Activated naive CD4-positive, alpha-beta T cell treated with anti-CD3 and anti-CD28 coated beads for 36 hours (primary cell): Measurements from ENCODE around the gene FXYD6. TPM values are rescaled to one million over a fixed set of nuclear protein-coding genes. Genes with fewer than 3 reads are reported as not detected.
"Not testable (repeated sequence)": the region's sequence is repeated elsewhere in the genome, so short reads cannot be mapped to it uniquely, and the experiment has no call there.

Experiments
- CTCF ChIA-PET: fragments of 350-600 bp; sonication (Branson Sonifier 250); formaldehyde crosslinking; loops from one replicate; lab custom pipeline; 2021; ENCODE audit warnings: antibody characterized with exemption; lab: Charles Lee
- DNase-seq: peaks from one replicate; pipeline ENCODE4 v3.0.0-alpha.2; 2020
- H3K27ac Mint-ChIP-seq: one replicate; pipeline ENCODE4 v1.8.0; 2021; ENCODE audit warnings: mild to moderate bottlenecking, mixed read lengths
- H3K27me3 Mint-ChIP-seq: one replicate; pipeline ENCODE4 v1.8.0; 2021; ENCODE audit warnings: low read depth, mixed read lengths
- H3K36me3 Mint-ChIP-seq: one replicate; pipeline ENCODE4 v1.8.0; 2021; ENCODE audit warnings: low read depth, mixed read lengths
- H3K4me1 Mint-ChIP-seq: one replicate; pipeline ENCODE4 v1.8.0; 2021; ENCODE audit warnings: low read depth, mixed read lengths
- H3K4me3 Mint-ChIP-seq: one replicate; pipeline ENCODE4 v1.8.0; 2021; ENCODE audit warnings: mild to moderate bottlenecking, moderate library complexity, mixed read lengths
- H3K9me3 Mint-ChIP-seq: one replicate; pipeline ENCODE4 v1.8.0; 2021; ENCODE audit warnings: mixed read lengths
- intact Hi-C: fragments of 100-400 bp; cut with micrococcal nuclease; formaldehyde crosslinking; loops from one replicate; pipeline ENCODE4 v1.15.1; 2023
- total RNA-seq, 2 experiments: library from RNA; stranded (reverse); gene quantifications; one replicate each; pipeline ENCODE4 v1.2.3, GENCODE V29; 2021

FXYD6 gene
- total RNA-seq, 2 experiments from 2014 or later, result not detected

DNA sequence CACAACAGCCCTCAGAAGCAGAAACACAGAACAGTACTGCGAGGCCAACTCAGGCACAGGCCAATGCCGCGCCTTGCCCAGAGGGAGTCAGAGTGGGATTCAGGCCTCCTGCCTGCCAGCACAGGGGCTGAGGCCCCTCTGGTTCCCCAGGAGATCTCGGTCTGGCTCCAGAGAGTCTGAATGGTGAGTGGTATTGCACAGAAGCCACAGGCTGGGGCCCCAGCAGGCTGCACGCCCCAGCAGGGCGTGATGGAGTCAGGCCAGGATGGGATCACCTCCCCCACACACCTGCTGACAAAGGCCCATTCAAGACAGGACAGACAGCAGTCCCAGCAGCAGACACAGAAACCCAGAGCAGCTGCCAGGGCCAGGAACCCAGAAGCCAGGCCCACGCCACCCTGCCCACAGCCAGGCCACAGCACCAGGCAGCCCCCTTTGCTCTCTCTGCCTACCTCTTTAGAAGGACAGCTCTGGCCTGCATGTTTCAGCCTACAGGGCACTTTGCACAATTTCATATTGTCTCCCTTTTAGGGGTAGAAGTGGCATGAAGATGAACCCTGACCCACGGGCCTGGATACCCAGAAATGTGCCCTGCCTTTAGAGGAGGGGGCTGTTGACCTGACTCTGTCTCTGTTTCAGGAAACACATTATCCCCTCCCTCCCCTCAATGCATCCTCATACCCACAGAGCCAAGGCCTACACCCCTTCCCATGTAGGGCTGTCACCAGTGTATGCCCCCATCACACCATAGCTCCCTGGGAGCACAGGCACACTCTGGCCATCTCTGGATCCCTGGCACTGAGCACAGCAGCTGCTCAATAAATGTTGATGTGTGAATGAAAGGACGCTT is 6.1 kb downstream of the FXYD6 start:
- H3K27me3 Mint-ChIP-seq, result peaks cover 20% of the 10 kb centered on the region
- no peak overlapping the region for H3K27ac Mint-ChIP-seq
- no peak overlapping the region for H3K4me3 Mint-ChIP-seq
- intact Hi-C loops, result no loop called here
- no peaks in the 10 kb centered on the region for H3K36me3 Mint-ChIP-seq
- CTCF ChIA-PET, result no interaction called here
- H3K9me3 Mint-ChIP-seq, result no peaks in the 10 kb centered on the region
- peaks cover 17% of the 10 kb centered on the region for H3K4me1 Mint-ChIP-seq
- DNase-seq, result no peak

DNA sequence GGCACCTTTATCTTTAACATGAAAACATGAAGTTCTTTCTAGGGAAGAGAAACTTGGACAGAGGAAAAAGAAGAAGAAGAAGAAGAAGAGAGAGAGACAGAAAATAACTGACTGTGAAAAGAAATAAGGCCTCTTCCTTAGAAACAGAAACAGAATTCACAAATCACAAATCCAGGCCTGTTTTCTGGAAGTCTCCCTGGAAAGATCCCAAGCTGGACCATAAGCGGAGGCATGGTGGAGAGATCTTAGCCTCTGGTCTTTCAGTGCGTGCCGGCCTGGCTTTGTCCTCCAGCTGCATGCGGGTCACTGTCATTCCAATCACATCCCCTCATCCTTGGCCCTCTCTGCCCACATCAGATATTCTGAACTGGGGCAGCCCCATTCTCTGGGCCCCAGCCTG is 6.9 kb downstream of the FXYD6 start:
- H3K4me3 Mint-ChIP-seq, result no peak overlapping the region
- DNase-seq, result no peak
- CTCF ChIA-PET, result no interaction called here
- H3K27ac Mint-ChIP-seq, result no peak overlapping the region
- H3K27me3 Mint-ChIP-seq, result peaks cover 15% of the 10 kb centered on the region
- H3K36me3 Mint-ChIP-seq, result no peaks in the 10 kb centered on the region
- peaks cover 12% of the 10 kb centered on the region for H3K4me1 Mint-ChIP-seq
- no peaks in the 10 kb centered on the region for H3K9me3 Mint-ChIP-seq
- intact Hi-C loops, result no loop called here

DNA sequence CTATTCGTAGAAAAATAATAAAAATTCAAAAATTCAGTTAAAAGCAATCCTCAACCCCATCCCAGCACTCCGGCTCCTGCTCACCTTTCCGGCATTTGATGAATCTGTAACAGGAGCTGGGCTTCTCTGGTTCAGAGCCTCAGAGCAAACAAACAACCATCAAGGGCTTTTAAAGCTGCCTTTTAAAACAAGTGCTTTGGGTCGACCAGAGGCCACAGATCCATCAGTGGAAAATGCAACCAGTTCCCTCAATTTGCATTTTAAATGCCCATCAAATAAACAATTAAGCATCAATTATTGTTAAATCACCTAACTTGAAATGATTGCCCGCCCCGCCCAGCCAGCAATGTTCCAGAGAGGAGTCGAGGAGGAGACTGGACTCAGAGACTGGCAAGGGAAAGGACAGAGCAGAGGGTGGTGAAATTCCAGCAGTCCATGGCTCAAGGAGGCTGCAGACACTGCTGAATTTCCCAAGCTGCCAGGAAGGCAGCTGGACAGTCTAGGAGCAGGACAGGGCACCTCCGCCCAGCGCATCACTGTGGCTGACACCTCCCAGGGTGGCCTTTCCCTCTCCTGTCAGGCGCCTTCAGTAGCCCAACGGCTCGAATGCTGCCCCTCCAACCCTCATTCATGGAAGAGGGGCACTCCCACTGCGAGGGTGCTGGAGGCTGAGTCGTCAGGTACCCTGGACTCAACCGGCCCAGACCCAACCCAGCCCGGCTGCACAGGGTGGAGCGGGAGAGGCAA is 7.5 kb downstream of the FXYD6 start:
- CTCF ChIA-PET, result no interaction called here
- no peak overlapping the region for H3K27ac Mint-ChIP-seq
- H3K27me3 Mint-ChIP-seq, result peaks cover 9% of the 10 kb centered on the region
- intact Hi-C loops, result no loop called here
- H3K4me1 Mint-ChIP-seq, result peaks cover 6% of the 10 kb centered on the region
- H3K4me3 Mint-ChIP-seq, result no peak overlapping the region
- no peaks in the 10 kb centered on the region for H3K9me3 Mint-ChIP-seq
- no peaks in the 10 kb centered on the region for H3K36me3 Mint-ChIP-seq
- no peak for DNase-seq

DNA sequence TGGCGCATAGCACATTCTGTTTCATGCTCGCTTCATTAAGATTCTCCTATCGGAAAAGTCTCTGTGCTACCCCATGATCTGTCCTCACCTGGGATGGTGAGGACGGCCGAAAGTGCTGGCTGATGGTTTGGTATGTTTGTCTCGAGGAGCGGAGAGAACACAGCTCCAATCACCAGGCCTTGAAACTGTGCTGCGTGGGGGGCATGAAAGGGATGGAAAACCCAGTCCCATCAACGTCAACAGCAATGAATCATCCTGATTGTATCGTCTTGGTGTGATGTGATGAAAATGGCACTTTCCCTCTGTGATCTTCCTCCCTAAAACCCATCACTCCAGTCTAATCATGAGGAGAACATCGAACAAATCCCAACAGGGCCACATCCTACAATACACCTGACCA is 8.4 kb downstream of the FXYD6 start:
- DNase-seq, result no peak
- Mint-ChIP-seq H3K36me3 (no peaks in the 10 kb centered on the region), H3K9me3 (no peaks in the 10 kb centered on the region), H3K4me1 (peaks cover 2% of the 10 kb centered on the region), H3K4me3 (no peak overlapping the region), H3K27ac (no peak overlapping the region), H3K27me3 (peaks cover 4% of the 10 kb centered on the region)
- intact Hi-C loops, result no loop called here
- CTCF ChIA-PET, result no interaction called here

DNA sequence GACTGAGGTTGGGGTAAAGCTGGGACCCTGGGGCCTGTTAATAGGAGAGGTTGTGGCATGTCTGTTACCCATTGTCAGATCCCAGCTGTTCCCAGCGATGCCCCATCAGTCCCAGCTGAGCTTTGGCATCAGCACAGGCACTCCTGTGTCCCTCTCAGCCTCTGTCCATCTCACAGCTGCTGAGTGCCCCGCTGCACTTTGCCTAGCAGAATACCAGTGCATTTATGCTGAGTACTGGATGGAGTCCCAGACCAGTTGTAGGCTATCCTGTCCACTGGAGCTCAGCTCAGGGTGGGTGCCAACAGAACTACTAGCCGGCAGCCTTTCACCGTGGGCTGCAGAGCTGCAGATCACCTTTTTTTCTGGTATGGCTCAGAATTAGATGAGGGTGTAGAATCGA is 9.9 kb downstream of the FXYD6 start:
- intact Hi-C loops, result no loop called here

DNA sequence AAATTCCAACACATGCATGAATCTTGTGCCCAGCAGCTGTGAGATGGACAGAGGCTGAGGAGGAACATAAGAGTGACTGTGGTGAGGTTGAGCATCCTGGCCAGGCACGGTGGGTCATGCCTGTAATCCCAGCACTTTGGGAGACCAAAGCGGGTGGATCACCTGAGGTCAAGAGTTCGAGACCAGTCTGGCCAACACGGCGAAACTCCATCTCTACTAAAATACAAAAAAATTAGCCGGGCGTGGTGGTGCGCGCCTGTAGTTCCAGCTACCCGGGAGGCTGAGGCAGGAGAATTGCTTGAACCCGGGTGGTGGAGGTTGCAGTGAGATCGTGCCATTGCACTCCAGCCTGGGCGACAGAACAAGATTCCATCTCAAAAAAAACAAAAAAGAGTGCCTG is 10.9 kb downstream of the FXYD6 start:
- H3K27ac Mint-ChIP-seq, H3K4me3 Mint-ChIP-seq, H3K4me1 Mint-ChIP-seq, H3K9me3 Mint-ChIP-seq, H3K36me3 Mint-ChIP-seq, H3K27me3 Mint-ChIP-seq, DNase-seq, intact Hi-C loops: not testable (repeated sequence)
- CTCF ChIA-PET, result interaction anchor here (1.0 to 1.1 kb wide), 2 partner anchors 21 to 72 kb away, joined by 3 read pairs; no protein-coding TSS in a partner anchor

More for the DNA sequence above, 9.9 kb downstream of the FXYD6 start:
- no peak for DNase-seq
- Mint-ChIP-seq H3K4me1 (no peaks in the 10 kb centered on the region), H3K36me3 (no peaks in the 10 kb centered on the region), H3K9me3 (no peaks in the 10 kb centered on the region), H3K4me3 (no peak overlapping the region), H3K27ac (no peak overlapping the region), H3K27me3 (no peaks in the 10 kb centered on the region)
- CTCF ChIA-PET, result interaction anchor here (0.6 to 1.5 kb wide), 4 partner anchors 80 to 441 kb away, joined by 3 to 7 read pairs (median 6); no protein-coding TSS in a partner anchor

DNA sequence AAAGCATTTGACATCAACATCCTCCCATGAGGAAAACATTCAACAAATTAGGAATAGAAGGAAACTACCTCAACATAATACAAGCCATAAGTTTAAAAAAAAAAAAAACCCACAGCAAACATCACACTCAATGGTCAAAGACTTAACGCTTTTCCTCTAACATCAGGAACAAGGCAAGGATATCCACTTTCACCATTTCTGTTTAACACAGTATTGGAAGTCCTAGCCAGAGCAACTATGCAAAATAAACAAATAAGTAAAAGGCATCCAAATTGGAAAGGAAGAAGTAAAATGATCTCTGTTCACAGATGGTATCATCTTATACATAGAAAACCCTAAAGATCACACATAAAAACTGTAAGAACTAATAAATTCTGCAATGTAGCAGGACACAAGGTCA is 13.1 kb downstream of the FXYD6 start:
- intact Hi-C loops, result no loop called here
- CTCF ChIA-PET, result interaction anchor here (1.0 to 3.1 kb wide), 2 partner anchors 20 to 67 kb away, joined by 3 to 9 read pairs; no protein-coding TSS in a partner anchor
- H3K36me3 Mint-ChIP-seq, result no peaks in the 10 kb centered on the region
- H3K4me1 Mint-ChIP-seq, result no peaks in the 10 kb centered on the region
- H3K9me3 Mint-ChIP-seq, result no peaks in the 10 kb centered on the region
- no peaks in the 10 kb centered on the region for H3K27me3 Mint-ChIP-seq
- no peak overlapping the region for H3K4me3 Mint-ChIP-seq
- no peak for DNase-seq
- H3K27ac Mint-ChIP-seq, result no peak overlapping the region

DNA sequence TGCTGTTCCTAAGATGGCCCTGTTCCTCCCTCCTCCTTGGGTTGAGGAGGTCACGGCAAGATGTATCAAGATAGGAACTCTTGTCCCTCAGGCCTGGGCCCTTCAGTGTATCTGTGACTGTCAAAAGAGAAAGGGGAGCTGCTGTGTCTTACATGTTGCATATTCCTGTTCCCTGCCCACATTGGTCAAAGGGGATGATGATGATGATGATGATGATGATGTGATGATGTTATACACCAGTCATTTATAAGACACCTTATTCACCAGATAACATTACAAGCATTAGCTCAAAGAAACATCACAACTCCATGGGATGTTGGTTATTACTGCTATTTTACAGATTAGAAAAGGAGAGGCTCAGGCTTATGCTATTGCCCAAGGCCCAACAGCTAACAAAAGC is 13.7 kb downstream of the FXYD6 start:
- H3K9me3 Mint-ChIP-seq, result no peaks in the 10 kb centered on the region
- H3K4me1 Mint-ChIP-seq, result no peaks in the 10 kb centered on the region
- intact Hi-C loops, result no loop called here

DNA sequence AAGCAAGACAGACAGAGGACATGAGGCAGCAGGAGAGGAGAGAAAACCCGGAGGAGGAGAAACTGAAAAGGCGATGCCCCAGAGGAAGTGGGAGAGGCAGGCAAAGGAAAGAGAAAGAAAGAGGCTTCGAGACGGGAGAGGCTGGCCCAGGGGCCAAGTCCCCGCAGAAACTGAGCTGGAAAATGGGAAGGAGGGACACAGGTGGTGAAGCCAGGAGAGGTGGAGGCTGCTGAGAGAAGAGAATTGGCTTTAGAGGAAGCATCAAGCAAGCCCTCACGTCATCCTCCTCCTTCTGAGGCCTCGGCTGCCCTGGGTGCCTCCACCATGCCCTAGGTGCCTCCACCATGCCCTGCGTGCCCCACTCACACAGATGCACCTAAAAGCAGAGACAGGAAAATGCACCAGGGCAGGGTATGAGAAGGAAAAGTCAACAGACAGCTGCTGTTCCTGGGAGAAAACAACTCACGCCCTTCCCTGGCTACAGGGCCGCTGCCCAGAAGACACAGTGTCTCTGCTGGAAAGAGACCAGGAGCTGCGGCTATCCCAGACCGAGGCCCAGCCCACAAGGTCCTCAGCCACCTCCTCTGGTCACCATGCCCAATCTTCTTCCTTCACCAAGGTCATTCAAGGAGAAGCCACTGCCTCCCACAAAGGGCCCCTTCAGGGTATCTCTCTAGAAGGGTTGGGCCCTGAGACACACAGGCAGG is 14.3 kb downstream of the FXYD6 start:
- Mint-ChIP-seq H3K4me3 (no peak overlapping the region), H3K9me3 (no peaks in the 10 kb centered on the region), H3K4me1 (no peaks in the 10 kb centered on the region), H3K36me3 (no peaks in the 10 kb centered on the region), H3K27ac (no peak overlapping the region), H3K27me3 (no peaks in the 10 kb centered on the region)
- no peak for DNase-seq
- intact Hi-C loops, result no loop called here
- CTCF ChIA-PET, result interaction anchor here (0.8 to 3.1 kb wide), 2 partner anchors 19 to 229 kb away, joined by 3 to 9 read pairs; no protein-coding TSS in a partner anchor

More for the DNA sequence above, 13.7 kb downstream of the FXYD6 start:
- CTCF ChIA-PET, result interaction anchor here (0.8 to 3.1 kb wide), 2 partner anchors 19 to 228 kb away, joined by 3 to 9 read pairs; no protein-coding TSS in a partner anchor
- H3K36me3 Mint-ChIP-seq, result no peaks in the 10 kb centered on the region
- no peaks in the 10 kb centered on the region for H3K27me3 Mint-ChIP-seq
- no peak overlapping the region for H3K27ac Mint-ChIP-seq
- DNase-seq, result no peak
- no peak overlapping the region for H3K4me3 Mint-ChIP-seq

DNA sequence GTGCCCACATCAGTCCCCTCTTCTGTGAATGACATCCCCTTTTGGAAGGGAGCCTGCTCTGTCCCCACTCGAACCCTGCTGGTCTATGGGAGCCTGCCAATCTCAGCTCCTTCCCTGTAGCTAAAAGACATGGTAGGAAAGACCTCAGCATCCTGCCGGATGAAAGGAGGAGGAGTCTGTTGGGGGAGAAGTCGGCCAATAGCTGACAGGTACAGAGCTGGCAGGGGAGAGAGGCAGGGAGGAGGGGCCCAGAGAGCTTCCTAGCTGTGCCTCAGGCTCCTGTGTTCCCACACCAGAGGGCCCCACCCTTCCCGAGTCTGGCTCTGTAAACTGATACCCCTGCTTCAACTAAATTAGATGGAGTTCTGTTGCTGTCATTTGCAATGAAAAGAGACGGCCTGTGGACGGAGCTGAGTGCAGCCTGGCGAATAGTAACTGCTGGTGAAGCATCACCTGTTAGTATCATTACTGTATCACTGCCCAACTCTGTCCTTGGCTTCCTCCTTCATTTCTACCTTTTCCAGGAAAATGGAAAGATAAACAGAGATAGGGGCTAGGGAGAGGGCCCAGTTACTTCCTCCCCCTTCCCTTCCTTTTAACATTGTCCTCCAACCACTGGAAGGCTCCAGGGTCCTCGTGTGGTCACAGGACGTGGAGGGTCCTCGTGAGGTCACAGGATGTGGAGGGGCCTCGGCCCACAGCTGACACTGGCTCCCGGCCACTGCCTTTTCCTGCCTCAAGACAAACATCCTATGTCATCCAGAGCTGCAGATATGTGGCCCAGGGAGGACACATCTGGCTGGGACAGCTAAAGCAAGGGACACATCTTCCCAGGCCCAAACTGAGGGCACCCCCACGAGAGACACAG is 15.1 kb downstream of the FXYD6 start:
- CTCF ChIA-PET, result interaction anchor here (3.1 kb wide), 1 partner anchor 18 kb away, joined by 9 read pairs; no protein-coding TSS in a partner anchor
- no peak for DNase-seq
- Mint-ChIP-seq H3K4me1 (no peaks in the 10 kb centered on the region), H3K9me3 (no peaks in the 10 kb centered on the region), H3K4me3 (no peak overlapping the region), H3K27me3 (no peaks in the 10 kb centered on the region), H3K36me3 (no peaks in the 10 kb centered on the region), H3K27ac (no peak overlapping the region)
- intact Hi-C loops, result no loop called here

DNA sequence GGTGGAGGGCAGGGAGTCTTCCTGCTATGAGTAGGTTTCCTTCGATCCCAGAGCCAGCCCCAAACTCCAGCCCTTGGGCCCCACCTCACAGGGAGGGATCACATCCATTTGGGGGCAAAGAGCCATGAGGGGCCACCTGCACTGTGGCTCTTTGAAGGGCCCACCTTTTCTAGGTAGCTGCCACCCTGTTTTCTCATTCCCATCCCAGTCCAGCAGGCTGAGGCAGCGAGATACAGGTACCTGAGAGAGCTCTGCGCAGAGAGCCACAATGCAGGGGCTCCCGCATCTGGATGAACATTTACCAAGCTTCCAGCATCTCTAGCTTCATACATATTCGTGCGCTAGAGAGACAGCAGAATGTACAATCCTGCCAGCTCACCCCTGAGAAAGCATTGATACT is 16.3 kb downstream of the FXYD6 start:
- CTCF ChIA-PET, result interaction anchor here (0.9 to 3.1 kb wide), 2 partner anchors 16 to 91 kb away, joined by 3 to 9 read pairs; no protein-coding TSS in a partner anchor
- H3K27ac Mint-ChIP-seq, result no peak overlapping the region
- H3K9me3 Mint-ChIP-seq, result no peaks in the 10 kb centered on the region
- no peaks in the 10 kb centered on the region for H3K36me3 Mint-ChIP-seq
- no peaks in the 10 kb centered on the region for H3K27me3 Mint-ChIP-seq
- DNase-seq, result no peak
- no peaks in the 10 kb centered on the region for H3K4me1 Mint-ChIP-seq
- intact Hi-C loops, result no loop called here
- H3K4me3 Mint-ChIP-seq, result no peak overlapping the region
